Activated CD4-positive, alpha-beta memory T cell treated with anti-CD3 and anti-CD28 coated beads, Interleukin-2, amount 10 ng/mL, durations not matched to agents 7 days and 5 days (primary cell): ENCODE measurements around the gene RPN2. TPM values are rescaled to one million over a fixed set of nuclear protein-coding genes. Genes with fewer than 3 reads are reported as not detected.
A peak's percentile ranks its signal among the peaks of the same experiment; 100 is the strongest.

Experiments
- CTCF ChIA-PET: fragments of 350-600 bp; sonication (Branson Sonifier 250); formaldehyde crosslinking; loops from one replicate; lab custom pipeline; 2021; ENCODE audit warnings: antibody characterized with exemption, inconsistent platforms; lab: Charles Lee
- POLR2A ChIA-PET: fragments of 350-600 bp; sonication (Branson Sonifier 250); formaldehyde crosslinking; loops from one replicate; lab custom pipeline; 2021; ENCODE audit warnings: antibody characterized with exemption; lab: Charles Lee
- DNase-seq: peaks from one replicate; pipeline ENCODE4 v3.0.0-alpha.2; 2020
- H3K27ac Mint-ChIP-seq: one replicate; pipeline ENCODE4 v1.8.0; 2021; ENCODE audit warnings: mild to moderate bottlenecking, mixed read lengths
- H3K27me3 Mint-ChIP-seq: one replicate; pipeline ENCODE4 v1.8.0; 2021; ENCODE audit warnings: mixed read lengths
- H3K36me3 Mint-ChIP-seq: one replicate; pipeline ENCODE4 v1.8.0; 2021; ENCODE audit warnings: low read depth, mixed read lengths
- H3K4me1 Mint-ChIP-seq: one replicate; pipeline ENCODE4 v1.8.0; 2021; ENCODE audit warnings: mixed read lengths
- H3K4me3 Mint-ChIP-seq: one replicate; pipeline ENCODE4 v1.8.0; 2021; ENCODE audit warnings: mild to moderate bottlenecking, mixed read lengths
- H3K9me3 Mint-ChIP-seq: one replicate; pipeline ENCODE4 v1.8.0; 2021; ENCODE audit warnings: mixed read lengths
- total RNA-seq, 2 experiments: library from RNA; stranded (reverse); gene quantifications; one replicate each; pipeline ENCODE4 v1.2.3, GENCODE V29; 2021

RPN2 gene
- total RNA-seq, 2 experiments from 2014 or later: 168 to 179 TPM

DNA sequence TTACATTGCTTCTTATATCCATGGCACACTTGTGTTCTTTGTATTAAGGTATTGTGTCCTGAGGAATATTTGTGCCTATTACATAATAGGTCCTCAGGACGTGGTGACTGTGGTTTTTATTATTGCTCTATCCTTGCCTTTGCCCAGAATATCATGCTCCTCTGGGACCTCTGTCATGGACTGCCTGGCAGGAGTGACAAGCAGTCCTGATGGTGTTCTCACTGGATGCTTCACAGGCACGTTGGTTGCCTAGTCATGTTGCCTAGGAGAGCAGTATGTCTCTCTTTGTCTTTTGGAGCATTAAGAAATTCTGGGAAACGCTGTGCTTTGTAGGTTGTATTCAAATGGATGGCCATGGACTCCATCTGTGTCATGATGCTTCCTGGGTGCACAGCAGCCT, 24.9 kb downstream of the RPN2 start:
- Mint-ChIP-seq H3K27me3 (no peaks in the 10 kb centered on the region), H3K4me3 (no peak overlapping the region), H3K36me3 (peaks cover 81% of the 10 kb centered on the region), H3K9me3 (no peaks in the 10 kb centered on the region), H3K4me1 (no peaks in the 10 kb centered on the region), H3K27ac (no peak overlapping the region)
- POLR2A ChIA-PET: interaction anchor here (1.0 kb wide), 1 partner anchor 25 kb away, joined by 4 read pairs; the partner anchor contains the start of genes MROH8 and RPN2
- CTCF ChIA-PET: interaction anchor here (2.0 kb wide), 1 partner anchor 12 kb away, joined by 6 read pairs; no protein-coding TSS in a partner anchor
- no peak for DNase-seq

DNA sequence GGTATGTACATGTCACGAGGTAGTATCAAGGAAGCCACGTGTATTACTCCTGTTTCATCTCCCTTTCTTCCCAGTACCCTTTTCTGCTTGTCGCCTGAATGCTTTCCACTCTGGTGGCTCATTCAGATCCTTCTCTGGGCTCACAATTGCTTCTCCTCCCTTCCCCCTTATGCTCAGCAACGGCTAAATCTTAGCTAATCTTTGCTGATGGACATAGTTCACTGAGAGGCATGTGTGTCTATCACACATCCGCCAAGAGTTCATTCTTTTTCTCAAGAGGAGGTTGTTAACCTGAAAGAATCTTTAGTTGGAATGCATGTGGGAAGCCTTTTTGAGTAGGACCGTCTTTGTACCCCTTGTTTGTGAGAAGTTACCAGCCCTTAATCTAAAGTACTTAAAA, 26.0 kb downstream of the RPN2 start:
- no peak overlapping the region for H3K4me3 Mint-ChIP-seq
- no peaks in the 10 kb centered on the region for H3K27me3 Mint-ChIP-seq
- H3K9me3 Mint-ChIP-seq: no peaks in the 10 kb centered on the region
- ChIA-PET CTCF (interaction anchor here (1.5 to 2.0 kb wide), 2 partner anchors 10 to 13 kb away, joined by 6 to 7 read pairs; no protein-coding TSS in a partner anchor), POLR2A (interaction anchor here (1.0 kb wide), 1 partner anchor 26 kb away, joined by 4 read pairs; the partner anchor contains the start of genes MROH8 and RPN2)
- H3K36me3 Mint-ChIP-seq: peaks cover 78% of the 10 kb centered on the region
- H3K27ac Mint-ChIP-seq: no peak overlapping the region
- H3K4me1 Mint-ChIP-seq: no peaks in the 10 kb centered on the region
- DNase-seq: no peak

DNA sequence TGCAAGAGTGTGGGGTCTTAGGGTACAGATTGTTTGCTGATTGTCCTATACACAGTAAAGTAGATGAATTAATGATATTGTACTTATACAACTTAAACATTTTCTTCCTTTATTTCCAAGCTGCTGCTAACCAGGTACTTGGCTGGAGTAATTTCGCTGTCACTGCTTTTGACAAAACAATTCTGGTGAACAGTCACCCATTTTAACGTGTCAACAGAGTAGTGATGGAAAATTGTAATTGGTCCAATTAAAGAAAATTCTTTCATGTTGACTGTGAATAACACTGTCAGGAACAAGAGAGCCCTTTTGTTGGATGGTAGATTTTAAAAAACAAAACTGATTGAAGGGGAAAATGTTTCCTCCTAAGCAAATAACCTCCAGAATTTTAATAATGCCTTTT, 26.7 kb downstream of the RPN2 start:
- H3K4me3 Mint-ChIP-seq: no peak overlapping the region
- H3K27ac Mint-ChIP-seq: peak overlapping the region; percentile 6
- ChIA-PET CTCF (interaction anchor here (1.5 to 2.0 kb wide), 2 partner anchors 10 to 14 kb away, joined by 6 to 7 read pairs; no protein-coding TSS in a partner anchor), POLR2A (no interaction called here)
- H3K27me3 Mint-ChIP-seq: no peaks in the 10 kb centered on the region
- H3K4me1 Mint-ChIP-seq: no peaks in the 10 kb centered on the region
- H3K36me3 Mint-ChIP-seq: peaks cover 72% of the 10 kb centered on the region
- H3K9me3 Mint-ChIP-seq: no peaks in the 10 kb centered on the region
- no peak for DNase-seq

DNA sequence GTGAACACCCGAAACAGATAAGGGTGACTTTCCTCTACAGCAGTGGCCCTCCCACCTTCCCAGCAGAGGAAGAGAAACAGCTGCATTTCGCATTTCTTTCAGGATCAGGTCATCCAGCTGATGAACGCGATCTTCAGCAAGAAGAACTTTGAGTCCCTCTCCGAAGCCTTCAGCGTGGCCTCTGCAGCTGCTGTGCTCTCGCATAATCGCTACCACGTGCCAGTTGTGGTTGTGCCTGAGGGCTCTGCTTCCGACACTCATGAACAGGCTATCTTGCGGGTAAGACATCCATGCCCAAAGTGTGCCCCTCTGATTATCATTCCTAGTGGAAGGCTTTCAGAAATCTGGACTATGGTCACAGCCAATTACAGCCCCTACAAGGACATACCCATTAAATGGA, 28.0 kb downstream of the RPN2 start:
- no peak overlapping the region for H3K27ac Mint-ChIP-seq
- H3K36me3 Mint-ChIP-seq: peaks cover 61% of the 10 kb centered on the region
- no peaks in the 10 kb centered on the region for H3K4me1 Mint-ChIP-seq
- DNase-seq: no peak
- H3K4me3 Mint-ChIP-seq: no peak overlapping the region
- H3K9me3 Mint-ChIP-seq: no peaks in the 10 kb centered on the region
- POLR2A ChIA-PET: no interaction called here
- no peaks in the 10 kb centered on the region for H3K27me3 Mint-ChIP-seq
- CTCF ChIA-PET: no interaction called here

GRCh38 chr20:37209193-37209592, 30.1 kb downstream of the RPN2 start:
- H3K27me3 Mint-ChIP-seq: no peaks in the 10 kb centered on the region
- CTCF ChIA-PET: interaction anchor here (0.7 kb wide), 1 partner anchor 27 kb away, joined by 3 read pairs; no protein-coding TSS in a partner anchor

DNA sequence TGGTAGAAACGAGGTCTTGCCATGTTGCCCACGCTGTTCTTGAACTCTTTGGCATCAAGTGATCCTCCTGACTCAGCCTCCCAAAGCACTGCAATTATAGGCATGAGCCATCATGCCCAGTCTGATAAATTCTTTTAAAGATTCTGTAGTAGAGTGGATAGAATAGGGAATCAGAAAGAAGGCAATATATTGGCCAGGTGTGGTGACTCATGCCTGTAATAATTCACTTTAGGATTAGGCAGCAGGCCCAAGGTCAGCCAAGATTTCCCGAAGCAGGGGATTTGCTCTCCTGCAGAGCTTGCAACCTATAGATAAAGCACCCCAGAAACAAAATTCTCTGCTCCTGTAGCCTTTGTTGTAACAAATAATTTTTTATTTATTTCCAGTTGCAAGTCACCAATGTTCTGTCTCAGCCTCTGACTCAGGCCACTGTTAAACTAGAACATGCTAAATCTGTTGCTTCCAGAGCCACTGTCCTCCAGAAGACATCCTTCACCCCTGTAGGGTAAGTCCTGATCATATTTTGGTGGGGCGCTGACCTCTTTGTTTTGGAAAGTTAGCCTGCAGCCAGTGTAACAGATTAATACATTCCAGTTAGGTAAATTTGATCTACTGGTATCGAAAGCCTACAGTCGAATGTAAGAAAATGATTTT, 30.7 kb downstream of the RPN2 start:
- H3K36me3 Mint-ChIP-seq: peaks cover 60% of the 10 kb centered on the region
- H3K4me3 Mint-ChIP-seq: no peak overlapping the region
- no peaks in the 10 kb centered on the region for H3K9me3 Mint-ChIP-seq
- ChIA-PET CTCF (interaction anchor here (0.7 to 3.0 kb wide), 3 partner anchors 12 to 27 kb away, joined by 3 to 17 read pairs (median 3); no protein-coding TSS in a partner anchor), POLR2A (interaction anchor here (0.7 kb wide), 1 partner anchor 8 kb away, joined by 3 read pairs; no protein-coding TSS in a partner anchor)
- H3K27ac Mint-ChIP-seq: no peak overlapping the region
- no peaks in the 10 kb centered on the region for H3K27me3 Mint-ChIP-seq
- no peaks in the 10 kb centered on the region for H3K4me1 Mint-ChIP-seq
- DNase-seq: peak; percentile 1

More at GRCh38 chr20:37209193-37209592, 30.1 kb downstream of the RPN2 start:
- no peak for DNase-seq
- H3K9me3 Mint-ChIP-seq: no peaks in the 10 kb centered on the region
- H3K4me1 Mint-ChIP-seq: no peaks in the 10 kb centered on the region
- peaks cover 62% of the 10 kb centered on the region for H3K36me3 Mint-ChIP-seq
- no peak overlapping the region for H3K27ac Mint-ChIP-seq
- POLR2A ChIA-PET: interaction anchor here (1.6 kb wide), 1 partner anchor 27 kb away, joined by 3 read pairs; no protein-coding TSS in a partner anchor
- H3K4me3 Mint-ChIP-seq: no peak overlapping the region

DNA sequence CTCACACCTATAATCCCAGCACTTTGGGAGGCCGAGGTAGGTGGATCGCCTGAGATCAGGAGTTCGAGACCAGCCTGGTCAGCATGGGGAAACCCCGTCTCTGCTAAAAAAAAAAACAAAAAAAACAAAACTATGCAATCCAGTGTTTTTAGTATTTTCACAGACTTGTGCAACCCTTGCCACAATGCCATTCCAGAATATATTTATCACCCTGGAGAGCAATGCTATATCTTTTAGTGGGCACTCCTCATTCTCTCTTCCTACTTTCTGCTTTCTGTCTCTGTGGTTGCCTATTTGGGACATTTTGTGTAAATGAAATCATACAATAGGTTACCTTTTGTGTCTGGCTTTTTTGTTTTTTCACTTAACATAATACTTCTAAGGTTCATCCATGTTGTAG, 39.3 kb downstream of the RPN2 start:
- H3K4me3 Mint-ChIP-seq: no peak overlapping the region
- H3K4me1 Mint-ChIP-seq: peaks cover 1% of the 10 kb centered on the region
- no peaks in the 10 kb centered on the region for H3K27me3 Mint-ChIP-seq
- DNase-seq: no peak
- ChIA-PET CTCF (no interaction called here), POLR2A (no interaction called here)
- no peaks in the 10 kb centered on the region for H3K9me3 Mint-ChIP-seq
- peaks cover 63% of the 10 kb centered on the region for H3K36me3 Mint-ChIP-seq
- no peak overlapping the region for H3K27ac Mint-ChIP-seq

DNA sequence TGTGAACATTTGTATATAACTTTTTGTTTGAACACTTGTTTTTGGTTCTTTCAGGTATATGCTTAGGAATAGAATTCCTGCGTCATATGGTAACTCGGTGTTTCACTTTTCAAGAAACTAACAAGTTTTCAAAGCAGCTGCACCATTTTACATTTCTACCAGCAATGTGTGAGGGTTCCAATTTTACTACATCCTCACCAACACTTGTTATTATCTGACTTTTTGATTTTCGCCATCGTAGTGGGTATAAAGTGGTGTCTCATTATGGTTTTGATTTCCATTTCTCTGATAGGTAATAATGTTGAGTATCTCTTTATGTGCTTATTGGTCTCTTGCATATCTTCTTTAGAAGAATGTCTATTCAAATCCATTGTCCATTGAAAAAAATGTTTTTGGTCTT, 39.8 kb downstream of the RPN2 start:
- peaks cover 63% of the 10 kb centered on the region for H3K36me3 Mint-ChIP-seq
- H3K4me3 Mint-ChIP-seq: no peak overlapping the region
- no peak for DNase-seq
- H3K27me3 Mint-ChIP-seq: no peaks in the 10 kb centered on the region
- POLR2A ChIA-PET: no interaction called here
- H3K27ac Mint-ChIP-seq: no peak overlapping the region
- H3K4me1 Mint-ChIP-seq: peaks cover 1% of the 10 kb centered on the region
- CTCF ChIA-PET: no interaction called here
- no peaks in the 10 kb centered on the region for H3K9me3 Mint-ChIP-seq

DNA sequence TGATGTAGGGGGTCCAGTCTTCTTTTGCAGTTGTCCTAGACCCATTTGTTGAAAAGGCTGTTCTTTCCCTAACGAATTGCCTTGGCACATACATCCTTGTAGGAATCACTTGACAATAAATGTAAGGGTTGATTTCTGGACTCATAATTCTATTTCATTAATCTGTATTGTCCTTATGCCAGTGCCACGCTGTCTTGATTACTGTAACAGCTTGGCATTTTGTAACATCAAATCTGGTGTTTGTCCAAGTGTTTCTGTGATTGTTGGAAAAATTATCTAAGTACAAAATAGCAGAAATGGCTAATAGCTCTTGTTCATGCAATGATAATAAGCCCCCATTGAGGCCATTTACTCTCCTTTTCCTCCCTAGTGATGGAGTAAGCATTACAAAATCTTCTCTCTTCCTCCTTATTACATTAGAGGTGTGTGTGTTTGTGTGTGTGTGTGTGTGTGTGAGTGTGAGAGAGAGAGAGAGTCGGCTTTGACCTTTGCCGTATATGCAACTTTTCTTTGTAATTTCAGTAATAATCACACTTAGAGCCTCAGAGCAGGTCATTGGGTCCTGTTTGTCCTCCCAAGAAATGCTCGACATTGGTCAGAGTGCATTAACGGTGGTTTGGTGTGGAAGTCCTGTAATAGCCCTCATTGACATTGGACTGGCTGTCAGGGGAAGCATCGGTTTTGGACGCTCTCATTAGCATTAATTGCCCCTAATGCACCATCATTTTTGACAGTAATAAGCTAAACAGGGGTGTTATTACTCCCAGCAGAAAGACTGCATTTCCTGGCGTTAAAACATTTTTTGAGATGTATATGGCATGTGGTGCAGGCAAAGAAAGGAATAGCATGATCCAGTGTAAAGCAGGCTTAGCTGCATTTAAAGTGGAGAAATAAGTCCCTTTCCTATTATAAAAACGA, 40.9 kb downstream of the RPN2 start:
- Mint-ChIP-seq H3K4me1 (peaks cover 1% of the 10 kb centered on the region), H3K4me3 (no peak overlapping the region), H3K9me3 (no peaks in the 10 kb centered on the region), H3K27ac (no peak overlapping the region), H3K27me3 (no peaks in the 10 kb centered on the region), H3K36me3 (peaks cover 66% of the 10 kb centered on the region)
- no peak for DNase-seq
- CTCF ChIA-PET: interaction anchor here (1.2 kb wide), 1 partner anchor 25 kb away, joined by 7 read pairs; no protein-coding TSS in a partner anchor
- POLR2A ChIA-PET: interaction anchor here (1.0 kb wide), 1 partner anchor 41 kb away, joined by 4 read pairs; the partner anchor contains the start of genes MROH8 and RPN2

DNA sequence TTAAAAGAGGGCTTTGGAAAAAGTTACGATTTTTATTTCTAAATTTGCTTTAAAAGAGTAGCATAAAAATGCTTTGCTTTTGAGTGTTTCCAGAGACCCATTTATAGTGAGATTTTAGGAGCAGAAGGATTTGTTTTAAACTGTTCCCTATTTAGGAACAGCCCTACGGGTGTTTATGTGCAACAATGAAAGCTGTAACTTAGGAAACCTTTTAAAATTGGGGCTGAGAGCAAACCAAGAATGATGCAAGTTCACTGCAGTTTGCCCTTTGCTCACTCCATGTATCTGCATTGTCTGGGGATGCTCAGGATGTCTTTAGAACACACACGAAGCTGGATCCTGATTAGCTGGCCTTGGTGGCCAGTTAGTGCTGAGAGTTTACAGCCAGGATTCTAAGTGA, 41.6 kb downstream of the RPN2 start:
- Mint-ChIP-seq H3K4me3 (no peak overlapping the region), H3K36me3 (peaks cover 65% of the 10 kb centered on the region), H3K4me1 (peaks cover 1% of the 10 kb centered on the region), H3K27ac (no peak overlapping the region), H3K9me3 (no peaks in the 10 kb centered on the region), H3K27me3 (no peaks in the 10 kb centered on the region)
- DNase-seq: no peak
- ChIA-PET POLR2A (interaction anchor here (1.0 kb wide), 1 partner anchor 42 kb away, joined by 4 read pairs; the partner anchor contains the start of genes MROH8 and RPN2), CTCF (interaction anchor here (0.5 to 1.2 kb wide), 3 partner anchors 20 to 27 kb away, joined by 3 to 7 read pairs (median 4); no protein-coding TSS in a partner anchor)

DNA sequence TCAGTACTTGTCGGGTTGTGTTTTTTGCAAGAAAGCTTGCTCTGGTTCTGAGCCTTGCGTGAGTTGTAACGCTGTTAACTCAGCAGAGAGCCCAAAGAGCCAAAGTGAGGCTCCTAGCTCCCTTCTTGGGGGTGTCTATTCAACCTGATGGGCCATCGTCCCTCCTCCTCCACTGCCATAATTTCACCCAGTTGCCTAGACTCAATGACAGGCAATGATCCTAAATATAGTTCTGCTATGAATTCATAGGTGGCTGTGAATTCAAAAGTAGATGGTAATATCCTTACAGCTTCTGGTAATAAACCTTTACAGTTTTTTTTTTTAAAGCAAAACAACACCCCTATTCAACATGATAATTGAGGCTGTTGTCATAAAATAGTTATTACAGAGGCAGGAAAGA, 43.0 kb downstream of the RPN2 start:
- Mint-ChIP-seq H3K4me1 (peaks cover 1% of the 10 kb centered on the region), H3K27ac (no peak overlapping the region), H3K4me3 (no peak overlapping the region), H3K27me3 (no peaks in the 10 kb centered on the region), H3K9me3 (no peaks in the 10 kb centered on the region), H3K36me3 (peaks cover 64% of the 10 kb centered on the region)
- ChIA-PET CTCF (no interaction called here), POLR2A (no interaction called here)
- DNase-seq: no peak

DNA sequence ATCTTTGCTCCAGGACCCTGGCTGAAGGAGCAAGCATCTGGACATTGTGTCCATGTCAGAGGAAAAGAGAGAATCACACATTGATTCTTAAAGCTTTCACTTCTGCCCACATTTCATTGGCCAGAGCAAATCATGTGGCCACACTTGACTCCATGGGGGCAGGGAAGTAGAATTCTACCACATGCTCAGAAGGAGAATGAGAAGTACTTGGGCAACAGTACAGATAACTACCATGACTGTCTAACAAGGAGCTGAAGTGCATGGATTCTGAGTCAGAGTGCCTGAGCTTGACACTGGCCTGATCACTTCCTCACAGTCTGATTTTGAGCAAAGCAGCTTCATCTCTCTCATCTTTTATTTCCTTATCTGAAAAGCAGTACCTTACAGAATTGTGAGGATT, 43.9 kb downstream of the RPN2 start:
- ChIA-PET CTCF (interaction anchor here (0.6 to 1.0 kb wide), 3 partner anchors 12 to 628 kb away, joined by 3 to 6 read pairs (median 5); no protein-coding TSS in a partner anchor), POLR2A (interaction anchor here (1.7 kb wide), 1 partner anchor 11 kb away, joined by 5 read pairs; no protein-coding TSS in a partner anchor)
- no peak overlapping the region for H3K4me3 Mint-ChIP-seq
- no peaks in the 10 kb centered on the region for H3K9me3 Mint-ChIP-seq
- H3K36me3 Mint-ChIP-seq: peaks cover 72% of the 10 kb centered on the region
- no peaks in the 10 kb centered on the region for H3K27me3 Mint-ChIP-seq
- H3K27ac Mint-ChIP-seq: no peak overlapping the region
- peaks cover 1% of the 10 kb centered on the region for H3K4me1 Mint-ChIP-seq
- DNase-seq: no peak
